Iris pigment epithelial cell (primary cell): ENCODE measurements around the gene BNC2.

ENCODE experiments used
- DNase-seq: peaks from one replicate; pipeline ENCODE4 v3.0.0-alpha.2; 2011; ENCODE audit warnings: low read depth

BNC2 gene

GRCh38 chr9:16414451-16414850 lies 456.0 kb downstream of the BNC2 start:
- peak; percentile 64 for DNase-seq

GRCh38 chr9:16413509-16414016 lies 456.9 kb downstream of the BNC2 start:
- peak; percentile 99 for DNase-seq

GRCh38 chr9:16412740-16413139 lies 457.7 kb downstream of the BNC2 start:
- peak; percentile 40 for DNase-seq

- DNase-seq: no peak
Observed at GRCh38 chr9:16411311-16411710, 459.2 kb downstream of the BNC2 start.

GRCh38 chr9:16410601-16411280 lies 459.7 kb downstream of the BNC2 start:
- DNase-seq: peak; percentile 85

- no peak for DNase-seq
Observed at GRCh38 chr9:16407617-16408016, 462.9 kb downstream of the BNC2 start.

GRCh38 chr9:16406526-16407225 lies 463.8 kb downstream of the BNC2 start:
- DNase-seq: no peak

- peak; percentile 82 for DNase-seq
Observed at GRCh38 chr9:16405421-16405820, 465.0 kb downstream of the BNC2 start.

GRCh38 chr9:16401701-16402100 lies 468.8 kb downstream of the BNC2 start:
- DNase-seq: no peak

GRCh38 chr9:16398691-16399090 lies 471.8 kb downstream of the BNC2 start:
- DNase-seq: no peak

- peak; percentile 56 for DNase-seq
Observed at GRCh38 chr9:16396389-16396788, 474.1 kb downstream of the BNC2 start.

- DNase-seq: no peak
Observed at GRCh38 chr9:16391369-16391768, 479.1 kb downstream of the BNC2 start.

GRCh38 chr9:16387382-16387781 lies 483.1 kb downstream of the BNC2 start:
- DNase-seq: peak; percentile 32

- no peak for DNase-seq
Observed at GRCh38 chr9:16386827-16387077, 483.7 kb downstream of the BNC2 start.

GRCh38 chr9:16386007-16386826 lies 484.3 kb downstream of the BNC2 start:
- peak; percentile 71 for DNase-seq

GRCh38 chr9:16385590-16385989 lies 484.9 kb downstream of the BNC2 start:
- DNase-seq: peak; percentile 77

GRCh38 chr9:16384993-16385392 lies 485.5 kb downstream of the BNC2 start:
- DNase-seq: no peak

GRCh38 chr9:16377311-16377710 lies 493.2 kb downstream of the BNC2 start:
- no peak for DNase-seq

- DNase-seq: peak; percentile 23
Observed at GRCh38 chr9:16371306-16371705, 499.2 kb downstream of the BNC2 start.

GRCh38 chr9:16370647-16371046 lies 499.8 kb downstream of the BNC2 start:
- DNase-seq: no peak

- no peak for DNase-seq
Observed at GRCh38 chr9:16369427-16369826, 501.0 kb downstream of the BNC2 start.

- peak; percentile 71 for DNase-seq
Observed at GRCh38 chr9:16368237-16369087, 502.0 kb downstream of the BNC2 start.
